Measurements from ENCODE around the gene FADS1. TPM values are rescaled to one million over a fixed set of nuclear protein-coding genes. Genes with fewer than 3 reads are reported as not detected.

FADS1 gene
- total and polyA plus RNA-seq, 2 of the 8 experiments (the other 6 are each of a cell fraction or from before 2014, with no cell fraction given) = 115 to 141 TPM

DNA sequence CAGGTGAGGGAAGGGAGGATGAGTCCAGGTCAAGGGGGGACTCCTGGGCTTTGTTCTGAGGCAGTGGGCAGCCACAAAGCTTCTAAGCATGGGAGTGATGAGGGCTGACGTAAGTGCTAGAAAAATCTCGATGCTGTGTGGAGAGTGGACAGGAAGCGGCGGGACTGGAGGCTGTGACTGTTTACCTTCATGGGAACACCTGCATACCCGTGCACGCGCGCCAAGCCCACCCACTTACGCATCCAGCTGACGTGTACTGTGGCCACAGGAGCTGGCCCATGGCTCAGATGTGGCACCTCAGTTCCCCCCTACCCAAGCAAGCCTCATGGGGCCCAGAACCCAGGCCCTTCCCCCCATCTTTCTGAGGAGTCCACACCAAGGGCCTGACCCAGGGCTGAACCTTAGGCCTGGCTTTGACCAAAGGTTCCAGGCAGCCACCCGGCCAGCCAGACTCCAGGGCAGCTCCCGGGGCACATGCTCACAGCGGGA is 50.4 kb downstream of the FADS1 start:
- Histone ChIP-seq H3K79me1 (ENCODE audit: low read depth, low read length) (no peaks in the 10 kb centered on the region), H3K4me3 (ENCODE audit: extremely low read depth in 1 of 4, insufficient read depth in 2 of 4, low read depth in 3 of 4, low read length in 4 of 4) (no peak overlapping the region), H2AFZ (ENCODE audit: low read length) (no peak overlapping the region), H3K23me2 (ENCODE audit: low read depth, low read length) (no peaks in the 10 kb centered on the region), H3K9me3 (ENCODE audit: insufficient read depth in 2 of 2, low read depth in 1 of 2, low read length in 1 of 2) (no peaks in the 10 kb centered on the region), H3K4me1 (replicated peaks in 1 of 4; ENCODE audit: control insufficient read depth in 3 of 4, insufficient read depth in 4 of 4, low read length in 3 of 4) (peaks cover 0 to 19% (median 12%) of the 10 kb centered on the region in 4 experiments; a peak in 6 of 7 replicates), H2BK20ac (ENCODE audit: low read length) (no peak overlapping the region), H4K5ac (ENCODE audit: insufficient read length, low read depth, low read length) (no peak overlapping the region), H2BK120ac (replicated peaks; ENCODE audit: low read depth, low read length) (no peak overlapping the region), H3K79me2 (ENCODE audit: control insufficient read depth in 1 of 2, insufficient read depth in 2 of 2, low read length in 2 of 2) (no peaks in the 10 kb centered on the region), H4K8ac (ENCODE audit: extremely low read depth, insufficient read depth, low read length) (peak overlapping the region; percentile 53), H2BK12ac (ENCODE audit: low read depth, low read length) (peak overlapping the region; percentile 27; the same call in 1 of the 2 replicates), H4K20me1 (replicated peaks in 1 of 2; ENCODE audit: control insufficient read depth in 1 of 2, insufficient read depth in 2 of 2, low read length in 2 of 2) (no peaks in the 10 kb centered on the region), H3K18ac (ENCODE audit: extremely low read depth, low read length) (no peak overlapping the region), H2BK5ac (ENCODE audit: low read depth, low read length) (no peak overlapping the region), H4K91ac (replicated peaks; ENCODE audit: insufficient read length, low read length) (peak overlapping the region; percentile 73), H3K4me2 (ENCODE audit: insufficient read depth in 1 of 2, low read depth in 2 of 2, low read length in 2 of 2) (no peak overlapping the region), H3K23ac (ENCODE audit: insufficient read length) (no peak overlapping the region), H3K27ac (ENCODE audit: low read depth, low read length) (no peak overlapping the region; the same call in 1 of the 2 replicates), H3K27me3 (replicated peaks in 1 of 4; ENCODE audit: control insufficient read depth in 3 of 4, extremely low read depth in 1 of 4, insufficient read depth in 3 of 4, low read length in 3 of 4) (no peaks in the 10 kb centered on the region), H3K14ac (ENCODE audit: insufficient read length) (no peak overlapping the region), H2AK5ac (ENCODE audit: low read depth, low read length) (no peak overlapping the region), H3K4ac (replicated peaks; ENCODE audit: insufficient read length, low read depth, low read length) (no peak overlapping the region), H3K56ac (replicated peaks; ENCODE audit: insufficient read length, low read depth, low read length) (no peak overlapping the region), H3K9ac (replicated peaks in 1 of 4; ENCODE audit: extremely low read depth in 1 of 4, low read depth in 3 of 4, low read length in 3 of 4) (no peak overlapping the region), H3K36me3 (ENCODE audit: control insufficient read depth in 2 of 4, insufficient read depth in 4 of 4, low read length in 3 of 4) (no peaks in the 10 kb centered on the region), H2BK15ac (ENCODE audit: low read length) (0 out of 2 replicates have a peak overlapping the region, but pooled peaks have one; percentile 12)
- 93% methylated on average over 13 of the region's 13 CpGs; no CpG with 5 or more reads in 1 of the 2 experiments for WGBS, 2 experiments (ENCODE audit: extremely low coverage in 1 of 2, insufficient coverage in 1 of 2, insufficient read length in 1 of 2, insufficient replicate concordance in 2 of 2, low coverage in 1 of 2, low lambda C conversion rate in 2 of 2, missing lambda C conversion rate in 1 of 2)
- DNase-seq (ENCODE audit: low read depth in 1 of 2, low spot score in 2 of 2) (no peak), FAIRE-seq (no peak)
- ChIA-PET POLR2A (ENCODE audit: partially characterized antibody) (interaction anchor here (0.6 to 2.2 kb wide), 5 partner anchors 9 to 49 kb away, joined by 3 to 8 read pairs (median 4); no protein-coding TSS in a partner anchor), CTCF (ENCODE audit: partially characterized antibody) (interaction anchor here (0.6 to 5.3 kb wide), 11 partner anchors 9 to 314 kb away, joined by 3 to 38 read pairs (median 7); no protein-coding TSS in a partner anchor)
- TF ChIP-seq, protein P1, sequence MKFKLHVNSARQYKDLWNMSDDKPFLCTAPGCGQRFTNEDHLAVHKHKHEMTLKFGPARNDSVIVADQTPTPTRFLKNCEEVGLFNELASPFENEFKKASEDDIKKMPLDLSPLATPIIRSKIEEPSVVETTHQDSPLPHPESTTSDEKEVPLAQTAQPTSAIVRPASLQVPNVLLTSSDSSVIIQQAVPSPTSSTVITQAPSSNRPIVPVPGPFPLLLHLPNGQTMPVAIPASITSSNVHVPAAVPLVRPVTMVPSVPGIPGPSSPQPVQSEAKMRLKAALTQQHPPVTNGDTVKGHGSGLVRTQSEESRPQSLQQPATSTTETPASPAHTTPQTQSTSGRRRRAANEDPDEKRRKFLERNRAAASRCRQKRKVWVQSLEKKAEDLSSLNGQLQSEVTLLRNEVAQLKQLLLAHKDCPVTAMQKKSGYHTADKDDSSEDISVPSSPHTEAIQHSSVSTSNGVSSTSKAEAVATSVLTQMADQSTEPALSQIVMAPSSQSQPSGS (IDR thresholded peaks at IDR 0.05; ENCODE audit: low read length) = no peak
- TF ChIP-seq, protein P2, sequence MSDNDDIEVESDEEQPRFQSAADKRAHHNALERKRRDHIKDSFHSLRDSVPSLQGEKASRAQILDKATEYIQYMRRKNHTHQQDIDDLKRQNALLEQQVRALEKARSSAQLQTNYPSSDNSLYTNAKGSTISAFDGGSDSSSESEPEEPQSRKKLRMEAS (IDR thresholded peaks at IDR 0.05) = no peak
- TF ChIP-seq TAF1 (IDR thresholded peaks at IDR 0.05; ENCODE audit: low read depth, low read length) (no peak), CBX8 (IDR thresholded peaks at IDR 0.05; ENCODE audit: borderline replicate concordance, low read depth, low read length) (no peak), TBP (IDR thresholded peaks at IDR 0.05; ENCODE audit: low read depth, low read length) (no peak), JUN (IDR thresholded peaks at IDR 0.05; ENCODE audit: low read depth, low read length) (no peak), RFX5 (IDR thresholded peaks at IDR 0.05; ENCODE audit: borderline replicate concordance, low read depth, low read length) (no peak), SAP30 (IDR thresholded peaks at IDR 0.05; ENCODE audit: insufficient read depth, insufficient replicate concordance, low read length) (no peak), GABPA (IDR thresholded peaks at IDR 0.05; ENCODE audit: borderline replicate concordance, insufficient read depth, low read length) (no peak), RNF2 (IDR thresholded peaks at IDR 0.05; ENCODE audit: borderline replicate concordance, low read depth, low read length, missing control alignments, poor library complexity, severe bottlenecking) (no peak), BCL11A (IDR thresholded peaks at IDR 0.05; ENCODE audit: low read depth in 2 of 2, low read length in 2 of 2) (no peak)
